ENCODE results near the gene SNAP91.

- no peak for TF ChIP-seq FOXA3 (CRISPR knock-in tag; conservative IDR thresholded peaks at IDR 0.05 in 1 of 2, IDR thresholded peaks at IDR 0.05 in 1 of 2)
- TF ChIP-seq, protein P1, sequence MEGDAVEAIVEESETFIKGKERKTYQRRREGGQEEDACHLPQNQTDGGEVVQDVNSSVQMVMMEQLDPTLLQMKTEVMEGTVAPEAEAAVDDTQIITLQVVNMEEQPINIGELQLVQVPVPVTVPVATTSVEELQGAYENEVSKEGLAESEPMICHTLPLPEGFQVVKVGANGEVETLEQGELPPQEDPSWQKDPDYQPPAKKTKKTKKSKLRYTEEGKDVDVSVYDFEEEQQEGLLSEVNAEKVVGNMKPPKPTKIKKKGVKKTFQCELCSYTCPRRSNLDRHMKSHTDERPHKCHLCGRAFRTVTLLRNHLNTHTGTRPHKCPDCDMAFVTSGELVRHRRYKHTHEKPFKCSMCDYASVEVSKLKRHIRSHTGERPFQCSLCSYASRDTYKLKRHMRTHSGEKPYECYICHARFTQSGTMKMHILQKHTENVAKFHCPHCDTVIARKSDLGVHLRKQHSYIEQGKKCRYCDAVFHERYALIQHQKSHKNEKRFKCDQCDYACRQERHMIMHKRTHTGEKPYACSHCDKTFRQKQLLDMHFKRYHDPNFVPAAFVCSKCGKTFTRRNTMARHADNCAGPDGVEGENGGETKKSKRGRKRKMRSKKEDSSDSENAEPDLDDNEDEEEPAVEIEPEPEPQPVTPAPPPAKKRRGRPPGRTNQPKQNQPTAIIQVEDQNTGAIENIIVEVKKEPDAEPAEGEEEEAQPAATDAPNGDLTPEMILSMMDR (IDR thresholded peaks at IDR 0.05 in 2 of 3, conservative IDR thresholded peaks at IDR 0.05 in 1 of 3; ENCODE audit: insufficient read depth in 2 of 3, low read depth in 1 of 3, low read length in 3 of 3) = no peak
- TF ChIP-seq TAF1 (IDR thresholded peaks at IDR 0.05; ENCODE audit: control insufficient read depth, extremely low read depth, insufficient read depth, low read length, severe bottlenecking) = no peak
- no peak for TF ChIP-seq NUFIP1 (IDR thresholded peaks at IDR 0.05; ENCODE audit: partially characterized antibody)
- TF ChIP-seq NFYB (IDR thresholded peaks at IDR 0.05; ENCODE audit: extremely low read depth, insufficient read length) = no peak
- no peak for TF ChIP-seq ZNF785 (CRISPR knock-in tag; IDR thresholded peaks at IDR 0.05)
- no peak for TF ChIP-seq POLR2AphosphoS5 (IDR thresholded peaks at IDR 0.05; ENCODE audit: control insufficient read depth, insufficient read depth, low read depth, low read length)
- no peak for TF ChIP-seq SMC3 (conservative IDR thresholded peaks at IDR 0.05; ENCODE audit: insufficient read depth, low read depth, low read length)
- TF ChIP-seq CSDE1 (IDR thresholded peaks at IDR 0.05) = no peak
- no peak for TF ChIP-seq REST (IDR thresholded peaks at IDR 0.05; ENCODE audit: borderline replicate concordance)
- TF ChIP-seq REST (CRISPR knock-in tag; IDR thresholded peaks at IDR 0.05; ENCODE audit: low read depth) = no peak
- TF ChIP-seq FOXK2 (conservative IDR thresholded peaks at IDR 0.05 in 1 of 2, IDR thresholded peaks at IDR 0.05 in 1 of 2; ENCODE audit: low read depth in 2 of 2) = no peak
- no peak for TF ChIP-seq ZNF316 (IDR thresholded peaks at IDR 0.05)
Observed at GRCh38 chr6:83709748-83710050, 798 bp upstream of the SNAP91 start.

All from K562 (cell line).